Bronchial epithelial cell (primary cell): Measurements from ENCODE around the gene CHN1. TPM values are rescaled to one million over a fixed set of nuclear protein-coding genes. Genes with fewer than 3 reads are reported as not detected.

Experiments
- DNase-seq: peaks from one replicate; pipeline ENCODE4 v3.0.0-alpha.2; 2010; ENCODE audit warnings: low read depth
- FAIRE-seq: peaks from 2 replicates; lab custom pipeline; 2011; peaks lifted over from hg19 to GRCh38; lab: Jason Lieb, UNC
- H3K27me3 ChIP-seq: 2 replicates; pipeline ENCODE4 v1.5.1; 2011; ENCODE audit warnings: low read length; ENCODE audit not compliant: control insufficient read depth, insufficient read depth
- H3K36me3 ChIP-seq: 2 replicates; pipeline ENCODE4 v1.5.1; 2011; ENCODE audit warnings: low read length; ENCODE audit not compliant: control insufficient read depth, insufficient read depth
- H3K4me3 ChIP-seq: 2 replicates; pipeline ENCODE4 v1.5.1; 2011; ENCODE audit warnings: mild to moderate bottlenecking, low read depth, low read length, control low read depth
- total RNA-seq: library from RNA; depleted of rRNA; stranded (reverse); fragments of >200 nt; gene quantifications from 2 replicates; pipeline ENCODE4 v1.2.1, GENCODE V29; 2014
- TF ChIP-seq, protein P1 (sequence below): IDR thresholded peaks from 2 replicates; pipeline ENCODE4 v1.5.1; 2011; ENCODE audit warnings: mild to moderate bottlenecking, moderate library complexity, low read length, control low read depth, inconsistent platforms; ENCODE audit not compliant: insufficient read depth, severe bottlenecking

Gene CHN1
- total RNA-seq, 1 donor from 2014 or later, result 2.6 TPM

DNA sequence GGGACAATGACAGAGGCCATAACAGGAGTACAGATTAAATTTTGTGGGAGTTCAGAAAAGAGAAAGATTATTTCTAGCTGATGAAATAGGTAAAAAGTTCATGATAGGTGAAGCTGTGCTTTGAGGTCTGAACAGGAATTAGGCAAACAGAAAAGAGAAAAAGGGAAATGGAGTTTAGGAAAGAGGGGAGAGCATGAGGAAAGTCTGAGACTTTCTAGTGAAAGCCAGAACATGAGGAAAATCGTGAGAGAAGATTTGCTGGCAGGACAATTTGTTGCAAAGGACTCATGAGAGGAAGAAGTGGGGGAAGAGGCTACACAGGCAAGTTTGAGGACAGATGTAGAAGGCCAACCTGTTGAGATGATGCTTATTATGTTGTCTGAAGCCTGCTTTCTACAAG, 6.3 kb upstream of the CHN1 start:
- Histone ChIP-seq H3K4me3 (no peak overlapping the region), H3K36me3 (no peaks in the 10 kb centered on the region), H3K27me3 (peaks cover 5% of the 10 kb centered on the region)
- DNase-seq, result no peak
- no peak for FAIRE-seq
- TF ChIP-seq, protein P1, sequence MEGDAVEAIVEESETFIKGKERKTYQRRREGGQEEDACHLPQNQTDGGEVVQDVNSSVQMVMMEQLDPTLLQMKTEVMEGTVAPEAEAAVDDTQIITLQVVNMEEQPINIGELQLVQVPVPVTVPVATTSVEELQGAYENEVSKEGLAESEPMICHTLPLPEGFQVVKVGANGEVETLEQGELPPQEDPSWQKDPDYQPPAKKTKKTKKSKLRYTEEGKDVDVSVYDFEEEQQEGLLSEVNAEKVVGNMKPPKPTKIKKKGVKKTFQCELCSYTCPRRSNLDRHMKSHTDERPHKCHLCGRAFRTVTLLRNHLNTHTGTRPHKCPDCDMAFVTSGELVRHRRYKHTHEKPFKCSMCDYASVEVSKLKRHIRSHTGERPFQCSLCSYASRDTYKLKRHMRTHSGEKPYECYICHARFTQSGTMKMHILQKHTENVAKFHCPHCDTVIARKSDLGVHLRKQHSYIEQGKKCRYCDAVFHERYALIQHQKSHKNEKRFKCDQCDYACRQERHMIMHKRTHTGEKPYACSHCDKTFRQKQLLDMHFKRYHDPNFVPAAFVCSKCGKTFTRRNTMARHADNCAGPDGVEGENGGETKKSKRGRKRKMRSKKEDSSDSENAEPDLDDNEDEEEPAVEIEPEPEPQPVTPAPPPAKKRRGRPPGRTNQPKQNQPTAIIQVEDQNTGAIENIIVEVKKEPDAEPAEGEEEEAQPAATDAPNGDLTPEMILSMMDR, result no peak

DNA sequence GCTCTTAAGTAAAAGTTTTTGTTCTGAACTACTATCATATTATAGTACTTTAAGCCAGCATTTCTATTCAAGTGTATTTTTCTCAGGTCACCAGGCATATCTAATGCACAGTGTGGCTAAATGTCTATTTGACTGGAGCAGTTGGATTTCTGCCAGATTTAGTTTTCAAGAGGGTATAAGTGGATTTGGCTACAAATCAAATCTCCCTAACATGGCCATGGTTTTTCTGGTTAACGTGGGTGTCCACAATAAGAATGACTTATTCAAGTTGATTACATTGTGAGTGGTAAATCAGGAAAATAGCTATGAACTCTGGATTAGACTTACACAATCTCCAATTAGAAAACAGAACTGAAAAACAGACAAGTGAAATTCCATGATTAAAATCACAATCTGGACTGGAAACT, 5.7 kb upstream of the CHN1 start:
- no peak for FAIRE-seq

DNA sequence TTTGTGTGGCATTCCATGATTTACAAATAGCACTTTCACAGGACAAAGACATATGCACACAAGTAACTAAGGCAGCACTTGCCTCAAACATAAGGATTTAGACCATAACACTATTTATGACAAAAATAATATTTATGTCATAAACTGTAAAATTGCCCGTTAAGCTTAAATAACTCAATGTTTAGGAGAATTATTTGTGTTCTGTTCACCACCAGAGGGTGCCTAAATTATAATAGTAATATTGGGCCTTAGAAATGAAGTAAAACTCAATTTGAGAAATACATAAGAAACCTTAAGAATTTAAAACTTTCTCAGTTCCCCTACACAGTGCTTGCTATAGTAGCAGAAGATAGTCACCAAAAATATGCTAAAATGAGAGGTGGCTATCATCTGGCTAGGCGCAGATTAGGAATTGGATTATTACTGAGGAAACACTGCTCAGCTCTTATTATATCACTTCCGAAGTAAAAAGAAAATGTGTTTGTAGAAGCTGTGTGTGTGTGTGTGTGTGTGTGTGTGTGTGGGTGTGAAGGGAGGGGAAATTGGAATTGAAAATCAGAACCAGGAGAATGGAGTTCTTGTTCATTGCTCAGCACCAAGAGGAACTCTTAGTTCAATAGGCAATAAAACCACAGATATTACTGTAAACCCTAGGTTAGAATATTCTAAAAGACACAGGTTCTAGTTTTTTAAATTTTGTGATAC, 4.9 kb upstream of the CHN1 start:
- TF ChIP-seq, protein P1, result no peak
- Histone ChIP-seq H3K27me3 (peaks cover 11% of the 10 kb centered on the region), H3K36me3 (no peaks in the 10 kb centered on the region), H3K4me3 (no peak overlapping the region)
- no peak for FAIRE-seq
- DNase-seq, result no peak

More for the DNA sequence above, 5.7 kb upstream of the CHN1 start:
- H3K36me3 ChIP-seq, result no peaks in the 10 kb centered on the region
- H3K4me3 ChIP-seq, result no peak overlapping the region
- H3K27me3 ChIP-seq, result peaks cover 6% of the 10 kb centered on the region
- TF ChIP-seq, protein P1, result no peak
- no peak for DNase-seq

DNA sequence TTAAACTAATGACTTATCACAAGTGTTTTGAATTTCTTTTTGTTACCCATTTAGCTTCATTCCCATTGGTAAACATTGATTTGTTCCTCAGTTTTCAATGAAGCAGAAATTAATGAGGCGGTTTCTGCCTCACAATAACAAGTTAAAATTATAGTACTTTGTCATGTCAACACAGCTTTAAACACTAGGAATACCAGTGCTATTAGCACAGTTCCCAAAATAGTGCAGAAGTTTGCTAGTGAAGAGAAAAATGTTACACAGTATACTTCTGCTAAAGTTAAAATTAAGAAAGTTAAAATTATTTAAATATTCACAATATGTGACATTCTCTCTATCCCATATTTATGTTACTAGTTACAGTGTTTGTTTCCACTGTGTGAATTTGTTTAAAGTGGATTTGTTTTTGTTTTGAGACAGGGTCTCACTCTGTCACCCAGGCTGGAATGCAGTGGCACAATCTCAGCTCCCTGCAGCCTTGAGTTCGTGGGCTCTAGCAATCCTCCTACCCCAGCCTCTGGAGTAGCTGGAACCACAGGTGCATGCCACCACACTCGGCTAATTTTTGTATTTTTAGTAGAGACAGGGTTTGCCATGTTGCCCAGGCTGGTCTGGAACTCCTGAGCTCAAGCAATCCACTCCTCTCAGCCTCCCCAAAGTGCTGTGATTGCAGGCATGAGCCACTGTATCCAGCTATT, 3.8 kb upstream of the CHN1 start:
- FAIRE-seq (no peak), DNase-seq (no peak)
- TF ChIP-seq, protein P1, result no peak
- Histone ChIP-seq H3K27me3 (peaks cover 11% of the 10 kb centered on the region), H3K4me3 (no peak overlapping the region), H3K36me3 (no peaks in the 10 kb centered on the region)

DNA sequence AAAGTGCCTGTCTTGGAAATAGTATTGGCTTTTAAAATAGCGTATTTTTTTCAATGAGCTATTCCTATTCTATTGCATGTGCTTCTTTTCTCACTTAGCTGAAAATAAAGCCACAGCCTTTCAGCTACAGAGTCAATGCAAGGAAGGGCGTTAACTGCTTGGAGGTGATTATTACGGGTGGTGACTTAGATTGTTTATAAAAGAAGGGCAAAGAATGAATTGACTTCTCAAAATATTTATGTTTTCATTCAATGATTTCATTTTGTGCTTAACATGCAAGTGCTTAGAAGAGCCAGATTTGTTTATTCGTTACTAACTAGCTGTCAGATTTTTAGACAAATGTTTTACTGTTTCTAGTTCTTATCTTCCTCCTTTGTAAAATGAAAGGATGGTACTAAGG, 2.8 kb upstream of the CHN1 start:
- FAIRE-seq (no peak), DNase-seq (no peak)
- Histone ChIP-seq H3K27me3 (peaks cover 11% of the 10 kb centered on the region), H3K4me3 (no peak overlapping the region), H3K36me3 (no peaks in the 10 kb centered on the region)
- TF ChIP-seq, protein P1, result no peak
